ENCODE measurements around the gene TCF25.
"Not testable (repeated sequence)": the region's sequence is repeated elsewhere in the genome, so short reads cannot be mapped to it uniquely, and the experiment has no call there.

The TCF25 gene

GRCh38 chr16:89906140-89907025 lies 33.0 kb downstream of the TCF25 start:
- DNase-seq: no peak

DNA sequence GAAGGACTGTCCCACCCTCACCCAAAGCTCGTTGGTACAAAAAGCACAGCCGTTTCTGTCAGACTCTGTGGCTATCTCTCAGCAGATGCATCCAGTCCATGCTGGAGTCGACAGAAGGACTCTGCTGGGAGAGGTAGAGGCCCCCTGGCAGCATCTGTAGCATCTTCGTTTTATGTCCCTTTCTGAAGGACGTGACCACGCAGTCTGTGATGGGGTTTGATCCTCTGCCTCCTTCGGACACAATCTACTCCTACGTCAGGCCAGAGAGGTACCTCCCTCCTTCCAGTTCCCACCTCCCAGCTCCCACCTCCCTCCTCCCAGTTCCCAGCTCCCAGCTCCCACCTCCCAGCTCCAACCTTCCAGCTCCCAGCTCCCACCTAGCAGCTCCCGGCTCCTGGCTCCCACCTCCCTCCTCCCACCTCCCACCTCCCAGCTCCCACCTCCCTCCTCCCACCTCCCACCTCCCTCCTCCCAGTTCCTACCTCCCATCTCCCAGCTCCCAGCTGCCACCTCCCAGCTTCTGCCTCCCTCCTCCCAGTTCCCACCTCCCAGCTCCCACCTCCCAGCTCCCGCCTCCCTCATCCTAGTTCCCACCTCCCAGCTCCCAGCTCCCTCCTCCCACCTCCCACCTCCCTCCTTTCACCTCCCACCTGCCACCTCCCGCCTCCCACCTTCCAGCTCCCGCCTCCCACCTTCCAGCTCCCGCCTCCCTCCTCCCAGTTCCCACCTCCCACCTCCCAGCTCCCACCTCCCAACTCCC lies 33.8 kb downstream of the TCF25 start:
- no peak for DNase-seq

GRCh38 chr16:89908236-89908635 lies 34.8 kb downstream of the TCF25 start:
- DNase-seq: no peak

- peak; percentile 47 for DNase-seq
Measured at GRCh38 chr16:89909777-89910716, 36.7 kb downstream of the TCF25 start.

DNA sequence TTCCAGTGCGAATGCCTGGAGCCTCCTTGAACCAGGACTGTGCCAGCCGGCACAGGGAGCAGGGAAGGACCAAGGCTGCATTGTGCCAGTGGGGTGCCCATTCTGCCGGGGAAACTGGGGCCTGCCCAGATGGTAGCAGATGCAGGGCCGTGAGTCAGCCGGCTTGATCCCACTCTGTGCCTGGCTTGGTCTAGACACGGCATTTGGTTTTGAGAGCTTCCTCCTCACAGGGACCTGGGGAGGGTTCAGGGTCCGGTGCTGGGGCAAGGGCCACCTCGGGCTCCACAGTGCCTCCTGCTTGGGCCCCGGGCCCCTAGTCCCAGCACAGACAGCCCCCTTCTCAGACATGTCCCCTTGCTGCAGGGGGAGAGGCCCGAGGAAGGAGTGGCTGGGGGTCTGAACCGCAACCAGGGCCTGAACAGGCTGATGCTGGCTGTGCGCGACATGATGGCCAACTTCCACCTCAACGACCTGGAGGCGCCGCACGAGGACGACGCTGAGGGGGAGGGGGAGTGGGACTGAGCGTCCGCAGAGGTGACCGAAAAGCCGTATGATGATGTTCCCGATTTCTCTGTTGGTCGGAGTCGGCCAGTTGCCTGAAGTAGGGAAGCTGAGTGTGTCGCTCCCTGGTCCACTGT lies 37.4 kb downstream of the TCF25 start:
- no peak for DNase-seq

GRCh38 chr16:89911375-89911774 lies 38.0 kb downstream of the TCF25 start:
- no peak for DNase-seq

DNA sequence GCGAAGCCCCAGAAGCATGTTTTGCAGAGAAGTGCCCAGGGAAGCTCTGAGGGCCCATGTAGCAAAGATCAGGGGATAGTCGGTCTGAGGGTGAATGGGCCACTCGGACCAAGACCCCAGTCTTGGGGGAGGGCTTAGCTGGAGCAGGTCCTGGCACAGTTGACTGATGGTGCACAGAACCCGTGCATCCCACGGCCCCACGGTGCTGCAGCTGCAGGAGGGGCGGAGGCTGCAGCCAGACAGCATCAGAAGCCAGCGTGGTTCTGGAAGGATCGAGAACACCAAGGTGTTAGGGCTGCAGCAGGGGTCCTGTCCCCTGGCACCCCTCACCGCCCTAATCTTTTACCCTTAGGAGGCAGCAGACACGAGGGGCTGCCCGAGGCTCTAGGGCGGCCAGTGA lies 38.8 kb downstream of the TCF25 start:
- DNase-seq: no peak

DNA sequence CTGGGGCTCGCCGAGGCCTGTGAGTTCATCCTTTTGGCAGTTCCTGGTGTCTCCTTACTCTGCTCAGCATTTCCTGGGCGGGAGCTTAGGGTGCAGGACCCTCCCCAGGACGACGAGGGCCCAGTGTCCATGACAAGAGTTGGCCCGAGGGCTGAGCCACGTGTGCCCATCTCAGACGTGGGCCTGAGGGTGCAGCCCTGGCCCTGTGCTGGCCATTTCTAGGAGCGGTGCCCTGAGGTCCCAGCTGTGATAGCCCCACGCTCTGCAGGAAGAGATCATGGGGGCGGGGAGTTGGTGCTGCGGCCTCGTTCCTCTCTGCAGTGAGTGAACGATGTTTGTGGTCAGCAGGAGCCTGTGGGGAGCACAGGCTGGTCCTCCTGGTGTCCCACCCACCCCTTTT lies 39.2 kb downstream of the TCF25 start:
- DNase-seq: no peak

GRCh38 chr16:89913408-89914387 lies 40.3 kb downstream of the TCF25 start:
- DNase-seq: no peak

GRCh38 chr16:89914642-89915285 lies 41.4 kb downstream of the TCF25 start:
- DNase-seq: not testable (repeated sequence)

- no peak for DNase-seq
Measured at GRCh38 chr16:89915303-89916232, 42.2 kb downstream of the TCF25 start.

DNA sequence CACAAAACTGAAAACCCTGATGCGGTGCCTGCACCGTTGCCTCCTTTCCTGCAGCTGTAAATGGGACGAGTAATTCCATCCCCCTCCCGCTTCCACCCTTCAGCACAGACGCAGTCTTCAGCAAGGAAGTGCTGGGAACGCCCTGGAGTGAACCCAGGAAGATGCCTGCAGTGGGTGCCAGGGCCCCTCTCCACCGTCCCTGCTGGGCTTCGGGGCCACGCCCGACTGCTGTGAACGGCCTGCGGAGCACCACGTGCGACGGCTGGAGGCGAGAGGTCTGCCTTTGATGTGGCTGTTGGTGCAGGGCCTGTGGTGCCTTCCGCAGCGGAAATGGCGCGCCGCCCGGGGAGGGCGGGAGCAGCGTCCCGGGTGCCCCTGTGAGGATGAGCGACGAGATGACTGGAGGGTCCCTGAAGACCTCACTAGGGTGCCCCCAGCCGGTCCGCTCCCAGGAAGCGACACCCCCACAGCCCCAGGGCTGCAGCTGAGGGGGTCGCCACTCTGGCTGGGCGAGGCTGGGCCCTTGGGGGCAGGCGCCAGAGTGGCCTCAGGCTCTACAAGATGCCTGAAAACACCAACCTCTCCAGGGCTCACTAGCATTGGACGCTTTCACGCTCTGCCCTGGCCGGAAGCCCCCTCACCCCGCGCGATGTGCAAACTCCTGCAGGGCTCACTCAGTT lies 44.5 kb downstream of the TCF25 start:
- no peak for DNase-seq

GRCh38 chr16:89918453-89919347 lies 45.3 kb downstream of the TCF25 start, which contains the start of gene MC1R:
Gene MC1R (plus strand): TSS chr16:89918862. CDS start chr16:89919259, 397 bp downstream.
- DNase-seq: no peak

DNA sequence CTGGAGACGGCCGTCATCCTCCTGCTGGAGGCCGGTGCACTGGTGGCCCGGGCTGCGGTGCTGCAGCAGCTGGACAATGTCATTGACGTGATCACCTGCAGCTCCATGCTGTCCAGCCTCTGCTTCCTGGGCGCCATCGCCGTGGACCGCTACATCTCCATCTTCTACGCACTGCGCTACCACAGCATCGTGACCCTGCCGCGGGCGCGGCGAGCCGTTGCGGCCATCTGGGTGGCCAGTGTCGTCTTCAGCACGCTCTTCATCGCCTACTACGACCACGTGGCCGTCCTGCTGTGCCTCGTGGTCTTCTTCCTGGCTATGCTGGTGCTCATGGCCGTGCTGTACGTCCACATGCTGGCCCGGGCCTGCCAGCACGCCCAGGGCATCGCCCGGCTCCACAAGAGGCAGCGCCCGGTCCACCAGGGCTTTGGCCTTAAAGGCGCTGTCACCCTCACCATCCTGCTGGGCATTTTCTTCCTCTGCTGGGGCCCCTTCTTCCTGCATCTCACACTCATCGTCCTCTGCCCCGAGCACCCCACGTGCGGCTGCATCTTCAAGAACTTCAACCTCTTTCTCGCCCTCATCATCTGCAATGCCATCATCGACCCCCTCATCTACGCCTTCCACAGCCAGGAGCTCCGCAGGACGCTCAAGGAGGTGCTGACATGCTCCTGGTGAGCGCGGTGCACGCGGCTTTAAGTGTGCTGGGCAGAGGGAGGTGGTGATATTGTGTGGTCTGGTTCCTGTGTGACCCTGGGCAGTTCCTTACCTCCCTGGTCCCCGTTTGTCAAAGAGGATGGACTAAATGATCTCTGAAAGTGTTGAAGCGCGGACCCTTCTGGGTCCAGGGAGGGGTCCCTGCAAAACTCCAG lies 46.4 kb downstream of the TCF25 start:
- DNase-seq: no peak

DNA sequence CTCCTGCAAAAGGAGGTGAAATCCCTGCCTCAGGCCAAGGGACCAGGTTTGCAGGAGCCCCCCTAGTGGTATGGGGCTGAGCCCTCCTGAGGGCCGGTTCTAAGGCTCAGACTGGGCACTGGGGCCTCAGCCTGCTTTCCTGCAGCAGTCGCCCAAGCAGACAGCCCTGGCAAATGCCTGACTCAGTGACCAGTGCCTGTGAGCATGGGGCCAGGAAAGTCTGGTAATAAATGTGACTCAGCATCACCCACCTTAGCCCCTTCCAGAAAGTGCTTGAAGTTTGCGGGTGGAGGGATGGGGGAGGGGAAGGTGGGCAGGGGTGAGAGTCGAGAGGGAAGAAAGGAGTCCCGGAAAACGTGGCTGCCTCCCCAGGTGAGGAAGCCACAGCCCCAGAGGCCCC lies 47.3 kb downstream of the TCF25 start:
- no peak for DNase-seq

GRCh38 chr16:89921131-89921701 lies 47.8 kb downstream of the TCF25 start:
- DNase-seq: no peak

All from T1000 (cell line).